NT2/D1 (cell line): ENCODE measurements around the gene KIF3A.

ENCODE experiments used
- YY1 ChIP-seq: IDR thresholded peaks from 2 replicates; pipeline ENCODE4 v1.6.1; 2011; ENCODE audit not compliant: insufficient read length, insufficient read depth
- ZNF274 ChIP-seq: IDR thresholded peaks from 2 replicates; pipeline ENCODE4 v1.6.1; 2011; ENCODE audit warnings: mild to moderate bottlenecking, low read depth, low read length

GRCh38 chr5:132708645-132709044 lies 28.7 kb downstream of the KIF3A start:
- TF ChIP-seq YY1 (no peak), ZNF274 (no peak)
